ENCODE results near the gene FTO. TPM values are rescaled to one million over a fixed set of nuclear protein-coding genes. Genes with fewer than 3 reads are reported as not detected.

FTO gene
- total RNA-seq, 1 donor from 2014 or later, result 50.2 TPM

DNA sequence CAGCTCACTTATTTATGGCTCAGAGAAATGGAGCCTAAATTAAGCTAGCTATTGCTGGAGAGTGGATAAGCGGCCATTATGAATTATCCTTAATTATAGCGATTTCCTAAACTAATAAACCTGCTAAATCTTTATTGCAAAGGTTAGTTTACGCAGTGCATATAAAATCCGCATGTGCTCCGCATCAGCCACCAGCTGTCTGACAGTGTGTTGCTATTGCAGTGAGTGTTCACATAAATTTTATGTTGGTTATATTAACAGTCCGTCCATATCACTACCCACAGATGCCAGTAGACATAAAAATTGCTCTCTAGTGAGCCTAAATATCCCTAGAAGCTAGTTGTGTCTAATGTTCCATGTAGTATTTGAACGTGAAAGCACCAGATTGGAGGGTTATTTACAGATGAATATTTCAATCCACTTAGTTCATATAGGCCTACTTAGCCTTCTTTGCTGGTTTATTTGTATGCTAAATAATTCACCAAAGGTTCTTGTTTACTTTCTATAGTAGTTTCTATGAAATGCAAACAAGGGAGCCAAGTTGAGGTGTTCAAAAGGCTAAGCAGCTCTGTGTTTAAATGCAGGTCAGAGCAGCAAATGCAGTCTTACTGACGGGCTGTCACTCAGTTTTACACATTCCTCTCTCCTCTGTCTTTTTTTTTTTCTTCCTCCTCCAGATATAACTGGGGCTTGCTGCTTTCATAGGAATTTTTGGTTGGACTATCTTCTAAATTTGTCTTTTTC, 363.5 kb downstream of the FTO start:
- no peaks in the 10 kb centered on the region for H3K27me3 ChIP-seq
- TF ChIP-seq, protein P1, sequence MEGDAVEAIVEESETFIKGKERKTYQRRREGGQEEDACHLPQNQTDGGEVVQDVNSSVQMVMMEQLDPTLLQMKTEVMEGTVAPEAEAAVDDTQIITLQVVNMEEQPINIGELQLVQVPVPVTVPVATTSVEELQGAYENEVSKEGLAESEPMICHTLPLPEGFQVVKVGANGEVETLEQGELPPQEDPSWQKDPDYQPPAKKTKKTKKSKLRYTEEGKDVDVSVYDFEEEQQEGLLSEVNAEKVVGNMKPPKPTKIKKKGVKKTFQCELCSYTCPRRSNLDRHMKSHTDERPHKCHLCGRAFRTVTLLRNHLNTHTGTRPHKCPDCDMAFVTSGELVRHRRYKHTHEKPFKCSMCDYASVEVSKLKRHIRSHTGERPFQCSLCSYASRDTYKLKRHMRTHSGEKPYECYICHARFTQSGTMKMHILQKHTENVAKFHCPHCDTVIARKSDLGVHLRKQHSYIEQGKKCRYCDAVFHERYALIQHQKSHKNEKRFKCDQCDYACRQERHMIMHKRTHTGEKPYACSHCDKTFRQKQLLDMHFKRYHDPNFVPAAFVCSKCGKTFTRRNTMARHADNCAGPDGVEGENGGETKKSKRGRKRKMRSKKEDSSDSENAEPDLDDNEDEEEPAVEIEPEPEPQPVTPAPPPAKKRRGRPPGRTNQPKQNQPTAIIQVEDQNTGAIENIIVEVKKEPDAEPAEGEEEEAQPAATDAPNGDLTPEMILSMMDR (IDR thresholded peaks at IDR 0.05), result no peak
- intact Hi-C loops (cut with DNase I), result no loop called here
- H3K4me1 ChIP-seq, result no peaks in the 10 kb centered on the region
- DNase-seq (ENCODE audit: low spot score in 2 of 2), result no peak
- H3K27ac ChIP-seq, result no peak overlapping the region
- H3K9me3 ChIP-seq, result no peaks in the 10 kb centered on the region
- H3K4me3 ChIP-seq, result no peak overlapping the region
- H3K36me3 ChIP-seq, result no peaks in the 10 kb centered on the region

DNA sequence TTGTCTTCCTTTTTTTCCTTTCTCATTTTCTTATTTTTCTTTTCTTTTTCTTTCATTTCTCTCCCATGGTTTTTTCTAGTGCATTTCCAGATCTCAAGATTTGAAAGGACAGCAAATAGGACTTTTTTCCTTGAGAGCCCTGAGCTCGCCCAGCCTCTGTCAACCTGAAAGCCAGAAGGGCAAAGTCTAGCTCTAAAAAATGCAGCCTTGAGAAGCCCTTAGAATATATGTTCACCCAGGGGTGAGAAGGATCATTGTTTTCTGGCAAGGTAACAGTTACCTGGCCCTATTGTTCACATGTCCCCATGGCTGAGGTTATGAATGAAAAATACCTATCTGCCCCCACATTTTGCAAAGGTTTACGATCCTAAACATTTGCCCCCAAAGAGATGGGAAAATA, 364.3 kb downstream of the FTO start:
- DNase-seq (ENCODE audit: low spot score in 2 of 2), result no peak
- no peaks in the 10 kb centered on the region for H3K36me3 ChIP-seq
- TF ChIP-seq, protein P1 (IDR thresholded peaks at IDR 0.05), result no peak
- no peaks in the 10 kb centered on the region for H3K27me3 ChIP-seq
- no peaks in the 10 kb centered on the region for H3K4me1 ChIP-seq
- H3K9me3 ChIP-seq, result no peaks in the 10 kb centered on the region
- intact Hi-C loops (cut with DNase I), result no loop called here
- no peak overlapping the region for H3K4me3 ChIP-seq
- H3K27ac ChIP-seq, result no peak overlapping the region

DNA sequence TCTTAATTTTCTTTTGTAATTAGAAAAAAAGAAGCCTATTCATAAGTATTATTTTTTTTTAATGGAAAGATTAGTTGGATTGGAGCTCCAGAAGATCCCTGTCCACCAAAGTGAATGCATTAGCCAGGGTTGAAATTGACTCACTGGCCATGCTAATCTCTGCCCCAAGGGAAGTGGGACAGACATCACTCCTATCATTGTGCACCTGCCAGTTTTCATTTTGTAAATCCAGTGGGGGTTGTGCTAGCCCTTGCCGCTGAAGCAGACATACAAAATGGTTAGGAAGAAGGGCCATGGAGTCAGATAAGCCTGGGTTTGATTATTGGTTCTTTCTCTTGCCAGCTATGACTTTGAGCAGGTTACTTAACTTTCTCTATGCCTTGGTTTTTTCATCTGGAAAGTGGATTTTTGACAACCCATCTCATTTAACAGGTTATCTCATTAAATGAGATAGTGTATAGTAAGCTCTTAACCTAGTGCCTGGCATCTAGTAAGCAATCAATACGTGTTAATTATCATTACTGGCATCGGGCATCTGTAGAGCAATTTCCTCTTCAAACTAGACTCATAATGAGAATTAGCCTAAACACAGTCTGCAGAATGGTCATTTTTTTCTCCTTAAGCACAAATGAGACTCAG, 365.8 kb downstream of the FTO start:
- Histone ChIP-seq H3K27ac (no peak overlapping the region), H3K4me1 (no peaks in the 10 kb centered on the region), H3K27me3 (no peaks in the 10 kb centered on the region), H3K4me3 (no peak overlapping the region), H3K36me3 (no peaks in the 10 kb centered on the region), H3K9me3 (no peaks in the 10 kb centered on the region)
- intact Hi-C loops (cut with DNase I), result no loop called here
- no peak for DNase-seq (ENCODE audit: low spot score in 2 of 2)
- TF ChIP-seq, protein P1 (IDR thresholded peaks at IDR 0.05), result no peak

DNA sequence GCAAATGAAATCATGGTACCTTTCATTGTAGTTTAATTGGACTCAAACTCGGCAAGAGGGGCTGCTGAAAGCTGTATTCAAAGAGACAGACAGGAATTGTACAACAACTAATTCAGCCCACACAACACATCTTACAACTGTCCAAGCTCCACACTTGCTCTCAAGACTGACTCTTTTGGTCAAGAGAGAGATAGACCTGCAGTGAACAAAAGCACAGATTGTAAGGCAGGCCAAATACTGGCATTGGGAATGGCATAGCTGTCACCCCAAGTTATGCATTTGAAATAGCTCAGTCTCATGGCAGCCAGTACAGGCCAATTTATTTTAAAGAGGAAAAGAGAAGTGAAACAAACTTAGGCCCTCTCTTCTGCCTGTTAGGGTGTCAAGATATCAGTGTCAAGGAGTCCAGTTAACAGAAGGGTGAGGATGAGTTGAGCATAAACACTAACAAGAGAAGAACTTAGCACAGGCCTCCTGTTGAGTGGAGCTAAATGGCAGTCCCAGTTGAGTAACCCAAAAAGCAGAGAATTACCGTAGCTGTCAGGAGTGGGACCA, 366.9 kb downstream of the FTO start:
- intact Hi-C loops (cut with DNase I), result no loop called here
- TF ChIP-seq, protein P1 (IDR thresholded peaks at IDR 0.05), result no peak

DNA sequence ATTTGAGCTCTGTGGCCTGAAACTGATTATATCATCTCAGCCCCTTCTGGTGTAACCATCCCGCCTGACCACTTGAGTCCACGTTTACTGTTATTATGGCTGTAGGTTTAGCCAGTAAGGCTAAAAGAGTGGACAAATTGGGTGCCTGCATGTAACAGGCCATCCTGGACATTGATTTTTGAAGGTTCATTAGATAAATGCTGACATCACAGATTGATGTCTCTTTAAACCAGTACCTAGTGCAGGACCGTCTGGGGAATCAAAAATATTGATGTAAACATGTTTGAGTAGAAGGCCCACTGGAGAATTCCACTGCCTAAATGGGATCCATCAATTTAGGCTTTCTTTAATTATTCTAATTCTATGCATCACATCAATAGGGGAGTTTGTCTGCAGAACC, 367.6 kb downstream of the FTO start:
- H3K9me3 ChIP-seq, result no peaks in the 10 kb centered on the region
- no peaks in the 10 kb centered on the region for H3K27me3 ChIP-seq
- TF ChIP-seq, protein P1 (IDR thresholded peaks at IDR 0.05), result no peak
- no peaks in the 10 kb centered on the region for H3K4me1 ChIP-seq
- no peak overlapping the region for H3K27ac ChIP-seq
- no peak overlapping the region for H3K4me3 ChIP-seq
- no peaks in the 10 kb centered on the region for H3K36me3 ChIP-seq
- DNase-seq (ENCODE audit: low spot score in 2 of 2), result no peak
- intact Hi-C loops (cut with DNase I), result no loop called here

More for the DNA sequence above, 366.9 kb downstream of the FTO start:
- Histone ChIP-seq H3K9me3 (no peaks in the 10 kb centered on the region), H3K27ac (no peak overlapping the region), H3K27me3 (no peaks in the 10 kb centered on the region), H3K4me3 (no peak overlapping the region), H3K4me1 (no peaks in the 10 kb centered on the region), H3K36me3 (no peaks in the 10 kb centered on the region)
- DNase-seq (ENCODE audit: low spot score in 2 of 2), result no peak
